Thoracic aorta (tissue), 2 donors: ENCODE measurements around the gene TM4SF4. TPM values are rescaled to one million over a fixed set of nuclear protein-coding genes. Genes with fewer than 3 reads are reported as not detected.

Source experiments
- ATAC-seq: fragments of 150-250 bp; one replicate; pipeline ENCODE4 v1.8.0; 2017; ENCODE audit warnings: low read depth; ENCODE audit not compliant: insufficient number of reproducible peaks, low FRiP score
- DNase-seq: peaks from one replicate; pipeline ENCODE4 v3.0.0-alpha.2; 2020; ENCODE audit warnings: low spot score
- H3K27ac ChIP-seq, 2 donors: fragments of 200-600 bp; sonication (generic); 1 replicate in 1 of 2; 2 replicates in 1 of 2; pipeline ENCODE4 v1.5.1; 2016; ENCODE audit warnings: mild to moderate bottlenecking in 2 of 2, moderate library complexity in 2 of 2
- H3K27me3 ChIP-seq: fragments of 200-600 bp; sonication (generic); replicated peaks from 2 replicates; pipeline ENCODE4 v1.6.0; 2016; ENCODE audit warnings: mild to moderate bottlenecking; ENCODE audit not compliant: insufficient read depth
- H3K36me3 ChIP-seq: fragments of 200-600 bp; sonication (generic); one replicate; pipeline ENCODE4 v1.5.1; 2016
- H3K4me1 ChIP-seq, 2 donors: fragments of 200-600 bp; sonication (generic); 1 replicate in 1 of 2; 2 replicates in 1 of 2; pipeline versions ENCODE4 v1.5.1 to v1.6.0; 2016; ENCODE audit warnings: low read depth in 2 of 2, mild to moderate bottlenecking in 1 of 2; ENCODE audit not compliant: control insufficient read depth in 1 of 2
- H3K4me3 ChIP-seq: fragments of 200-600 bp; sonication (generic); 2 replicates; pipeline ENCODE4 v1.5.1; 2016; ENCODE audit warnings: mild to moderate bottlenecking
- H3K9me3 ChIP-seq: fragments of 200-600 bp; sonication (generic); 2 replicates; pipeline ENCODE4 v1.5.1; 2016
- total RNA-seq, 2 donors: library from RNA; depleted of rRNA; stranded (reverse); fragments of >200 nt; gene quantifications; one replicate each; pipeline versions ENCODE4 v1.1.0 to v1.2.3, GENCODE V29; 2016
- TF ChIP-seq, protein P1 (sequence below): fragments of 200-600 bp; sonication (generic); IDR thresholded peaks from one replicate; pipeline ENCODE4 v1.5.1; 2019; ENCODE audit warnings: antibody characterized with exemption

Gene TM4SF4
- total RNA-seq, 2 donors from 2014 or later: not detected

DNA sequence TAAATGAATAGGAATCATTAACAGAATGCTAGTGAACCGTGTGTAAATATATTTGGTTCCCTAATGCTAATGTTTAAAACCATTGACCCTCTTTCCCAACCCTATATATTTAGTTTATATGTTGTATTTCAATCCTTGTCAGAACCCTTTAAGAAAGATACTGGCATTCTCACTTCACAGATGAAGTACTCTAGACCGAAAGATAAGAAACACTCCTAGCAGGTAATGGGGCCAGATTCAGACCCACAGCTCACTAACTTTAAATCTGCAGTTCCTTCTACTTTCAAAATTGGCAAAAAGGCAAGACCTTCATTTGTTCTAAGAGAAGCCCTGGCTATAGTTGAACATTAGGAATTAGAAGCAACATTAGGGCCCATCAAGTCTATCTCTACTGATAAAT lies 42.3 kb upstream of the TM4SF4 start:
- no peaks in the 10 kb centered on the region for H3K9me3 ChIP-seq
- no peaks in the 10 kb centered on the region for H3K36me3 ChIP-seq
- H3K4me3 ChIP-seq: no peak overlapping the region
- H3K27ac ChIP-seq: no peak overlapping the region
- ATAC-seq: no peak
- H3K4me1 ChIP-seq: no peaks in the 10 kb centered on the region
- DNase-seq: no peak
- TF ChIP-seq, protein P1, sequence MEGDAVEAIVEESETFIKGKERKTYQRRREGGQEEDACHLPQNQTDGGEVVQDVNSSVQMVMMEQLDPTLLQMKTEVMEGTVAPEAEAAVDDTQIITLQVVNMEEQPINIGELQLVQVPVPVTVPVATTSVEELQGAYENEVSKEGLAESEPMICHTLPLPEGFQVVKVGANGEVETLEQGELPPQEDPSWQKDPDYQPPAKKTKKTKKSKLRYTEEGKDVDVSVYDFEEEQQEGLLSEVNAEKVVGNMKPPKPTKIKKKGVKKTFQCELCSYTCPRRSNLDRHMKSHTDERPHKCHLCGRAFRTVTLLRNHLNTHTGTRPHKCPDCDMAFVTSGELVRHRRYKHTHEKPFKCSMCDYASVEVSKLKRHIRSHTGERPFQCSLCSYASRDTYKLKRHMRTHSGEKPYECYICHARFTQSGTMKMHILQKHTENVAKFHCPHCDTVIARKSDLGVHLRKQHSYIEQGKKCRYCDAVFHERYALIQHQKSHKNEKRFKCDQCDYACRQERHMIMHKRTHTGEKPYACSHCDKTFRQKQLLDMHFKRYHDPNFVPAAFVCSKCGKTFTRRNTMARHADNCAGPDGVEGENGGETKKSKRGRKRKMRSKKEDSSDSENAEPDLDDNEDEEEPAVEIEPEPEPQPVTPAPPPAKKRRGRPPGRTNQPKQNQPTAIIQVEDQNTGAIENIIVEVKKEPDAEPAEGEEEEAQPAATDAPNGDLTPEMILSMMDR: no peak
- H3K27me3 ChIP-seq: no peaks in the 10 kb centered on the region

DNA sequence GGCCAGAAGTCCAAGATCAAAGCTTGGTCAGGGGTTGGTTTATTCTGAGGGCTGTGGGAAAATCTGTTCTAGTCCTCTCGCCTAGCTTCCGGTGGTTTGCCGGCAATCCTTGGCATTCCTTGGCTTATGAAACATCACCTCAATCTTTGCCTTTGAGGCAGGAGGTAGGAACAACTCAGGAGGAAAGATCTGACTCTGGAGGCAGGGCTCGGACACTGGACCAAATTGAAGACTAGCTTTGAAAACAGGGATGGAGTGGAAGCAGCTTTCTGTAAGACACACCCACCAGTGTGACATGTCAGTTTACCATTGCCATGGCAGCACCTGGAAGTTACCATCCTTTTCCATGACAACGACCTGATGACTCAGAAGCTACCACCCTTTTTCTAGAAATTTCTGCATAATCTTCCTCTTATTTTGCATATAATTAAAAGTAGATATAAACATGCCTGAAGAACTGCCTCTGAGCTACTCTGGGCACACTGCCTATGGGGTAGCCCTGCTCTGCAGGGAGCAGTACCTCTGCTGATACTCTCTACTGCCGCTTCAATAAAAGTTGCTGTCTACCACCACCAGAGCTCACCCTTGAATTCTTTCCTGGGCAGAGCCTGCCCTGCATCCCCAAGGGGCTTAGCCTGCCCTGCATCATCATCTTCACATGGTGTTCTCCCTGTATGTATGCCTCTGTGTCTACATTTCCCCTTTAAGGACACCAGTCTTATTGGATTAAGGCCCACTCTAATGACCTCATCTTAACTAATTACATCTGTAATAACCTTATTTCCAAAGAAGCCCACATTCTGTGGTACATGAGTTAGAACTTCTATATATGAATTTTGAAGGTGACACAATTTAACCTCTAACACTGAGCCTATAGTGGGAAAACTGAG lies 38.3 kb upstream of the TM4SF4 start:
- H3K4me3 ChIP-seq: no peak overlapping the region
- DNase-seq (no peak), ATAC-seq (no peak)
- no peak overlapping the region for H3K27ac ChIP-seq
- TF ChIP-seq, protein P1: no peak
- H3K36me3 ChIP-seq: no peaks in the 10 kb centered on the region
- H3K4me1 ChIP-seq: no peaks in the 10 kb centered on the region
- H3K9me3 ChIP-seq: no peaks in the 10 kb centered on the region
- no peaks in the 10 kb centered on the region for H3K27me3 ChIP-seq

DNA sequence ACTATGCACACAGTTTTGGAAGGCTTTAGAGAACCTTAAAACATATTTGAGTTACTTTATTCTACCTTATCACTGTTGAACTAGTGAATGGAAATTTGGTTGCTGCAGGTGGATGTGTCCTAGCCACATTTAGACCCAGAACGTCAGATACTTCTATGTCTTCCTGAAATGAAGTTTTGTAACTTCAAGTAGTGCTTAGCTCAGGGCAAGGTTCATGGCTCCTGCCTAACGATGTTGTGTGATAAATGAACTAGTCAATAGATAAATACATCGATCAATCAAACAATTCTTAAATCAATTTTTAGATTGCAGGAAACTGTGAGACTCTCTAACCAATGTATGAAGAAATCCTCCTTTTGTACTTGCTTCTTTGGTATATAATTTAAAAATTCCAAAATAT lies 37.2 kb upstream of the TM4SF4 start:
- no peaks in the 10 kb centered on the region for H3K36me3 ChIP-seq
- no peaks in the 10 kb centered on the region for H3K4me1 ChIP-seq
- DNase-seq (no peak), ATAC-seq (no peak)
- no peaks in the 10 kb centered on the region for H3K9me3 ChIP-seq
- TF ChIP-seq, protein P1: no peak
- H3K27ac ChIP-seq: no peak overlapping the region
- H3K27me3 ChIP-seq: no peaks in the 10 kb centered on the region
- H3K4me3 ChIP-seq: no peak overlapping the region

DNA sequence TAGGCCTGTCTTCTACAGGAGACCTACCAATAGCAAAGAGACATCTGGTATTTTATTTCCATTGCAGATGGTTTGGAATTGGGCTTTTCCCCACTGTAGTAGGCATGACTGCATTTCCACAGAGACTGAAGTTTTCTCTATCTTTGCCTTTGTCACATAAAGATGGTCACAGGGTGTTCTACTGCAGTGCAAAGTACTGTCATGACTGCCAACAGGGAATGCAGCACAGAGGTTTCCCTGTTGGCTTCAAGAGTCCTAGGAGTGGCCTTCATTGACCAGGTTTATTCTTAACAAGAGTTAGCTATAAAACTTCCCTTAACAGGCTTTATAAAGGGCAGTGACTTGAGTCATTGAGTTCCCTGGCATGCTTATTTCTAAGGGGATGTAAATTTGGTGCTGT lies 36.8 kb upstream of the TM4SF4 start:
- Histone ChIP-seq H3K9me3 (no peaks in the 10 kb centered on the region), H3K27ac (no peak overlapping the region), H3K27me3 (no peaks in the 10 kb centered on the region), H3K36me3 (no peaks in the 10 kb centered on the region), H3K4me3 (no peak overlapping the region), H3K4me1 (peaks cover 3% of the 10 kb centered on the region in 2 donors)
- ATAC-seq (no peak), DNase-seq (no peak)
- TF ChIP-seq, protein P1: no peak

DNA sequence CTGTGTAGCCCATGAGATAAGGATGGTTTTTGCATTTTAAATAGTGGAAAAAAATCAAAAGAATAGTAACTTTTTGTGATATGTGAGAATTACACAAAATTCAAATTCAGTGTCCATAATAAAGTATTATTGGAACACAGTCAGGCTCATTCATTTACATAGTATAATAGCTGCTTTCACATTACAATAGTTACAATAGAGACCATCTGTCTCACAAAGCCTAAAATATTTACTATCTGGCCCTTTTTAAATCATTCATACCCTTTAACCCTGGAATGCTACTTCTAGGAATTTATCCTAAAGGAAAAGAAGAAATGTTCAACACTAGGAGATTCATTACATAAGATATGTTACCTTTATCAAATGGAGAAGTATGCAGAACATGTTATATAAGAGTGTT lies 35.5 kb upstream of the TM4SF4 start:
- DNase-seq (no peak), ATAC-seq (no peak)
- H3K36me3 ChIP-seq: no peaks in the 10 kb centered on the region
- H3K4me1 ChIP-seq: peaks cover 11 to 12% of the 10 kb centered on the region in 2 donors
- TF ChIP-seq, protein P1: no peak
- H3K27me3 ChIP-seq: no peaks in the 10 kb centered on the region
- no peaks in the 10 kb centered on the region for H3K9me3 ChIP-seq
- no peak overlapping the region for H3K27ac ChIP-seq
- no peak overlapping the region for H3K4me3 ChIP-seq
